ENCODE results near the gene PRR5L.
"Not testable (repeated sequence)": the region's sequence is repeated elsewhere in the genome, so short reads cannot be mapped to it uniquely, and the experiment has no call there.

Gene PRR5L

GRCh38 chr11:36469881-36470802 lies 174.1 kb downstream of the PRR5L start:
- DNase-seq: no peak

DNA sequence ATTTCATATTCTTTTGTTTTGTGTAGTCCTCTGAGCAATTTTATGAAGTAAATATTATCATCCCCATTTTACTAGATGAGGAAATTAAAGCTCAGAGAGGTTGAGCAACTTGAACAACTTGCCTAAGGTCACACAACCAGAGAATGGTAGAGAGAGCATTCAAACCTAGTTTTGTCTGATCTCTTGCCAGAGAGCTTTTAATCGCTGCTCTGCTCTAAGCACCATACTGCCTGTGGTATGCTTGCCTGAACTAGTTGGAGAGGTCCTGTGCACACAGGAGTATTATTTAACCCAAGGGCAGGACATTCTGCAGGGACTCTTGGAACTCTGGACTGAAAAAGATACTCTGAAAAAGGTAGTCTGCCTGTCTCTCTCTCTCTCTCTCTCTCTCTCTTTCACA lies 175.5 kb downstream of the PRR5L start:
- no peak for DNase-seq

DNA sequence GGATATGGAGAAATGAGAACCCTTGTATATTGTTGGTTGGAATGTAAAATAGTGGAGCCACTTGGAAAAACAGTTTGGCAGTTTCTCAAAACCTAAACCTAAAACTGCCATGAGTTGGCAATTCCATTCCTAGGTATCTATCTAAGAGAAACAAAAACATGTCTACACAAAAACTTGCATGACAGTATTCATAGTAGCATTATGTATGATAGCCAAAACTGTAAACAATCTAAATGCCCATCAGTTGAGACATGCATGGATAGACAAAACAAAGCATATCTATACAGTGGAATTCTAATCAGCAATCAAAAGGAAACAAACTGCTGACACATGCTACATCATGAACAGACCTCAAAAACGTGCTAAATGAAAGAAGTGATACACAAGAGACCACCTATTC lies 179.1 kb downstream of the PRR5L start:
- no peak for DNase-seq

GRCh38 chr11:36478700-36479329 lies 182.7 kb downstream of the PRR5L start:
- no peak for DNase-seq

- DNase-seq: no peak
Measured at GRCh38 chr11:36480833-36481232, 184.7 kb downstream of the PRR5L start.

- not testable (repeated sequence) for DNase-seq
Measured at GRCh38 chr11:36483042-36483441, 187.0 kb downstream of the PRR5L start.

GRCh38 chr11:36485298-36486002 lies 189.4 kb downstream of the PRR5L start:
- no peak for DNase-seq

DNA sequence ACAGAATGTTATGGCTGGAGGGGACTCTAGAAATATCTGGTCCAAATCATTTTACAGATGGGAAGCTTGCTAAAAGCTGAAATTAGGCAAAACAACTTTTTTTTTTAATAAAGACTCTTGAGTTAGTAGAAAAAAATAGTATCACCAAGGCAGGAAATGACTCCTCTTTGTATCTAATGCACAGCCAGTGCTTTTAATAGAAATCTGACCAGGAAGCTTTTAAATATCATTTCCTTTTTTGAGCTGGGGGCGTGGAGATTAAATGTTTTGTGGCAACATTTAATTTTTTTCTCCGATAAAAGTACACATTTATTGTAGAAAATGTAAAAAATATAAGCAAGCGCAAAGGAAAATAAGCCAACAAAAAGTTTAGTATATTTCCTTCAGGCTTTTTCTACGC lies 191.5 kb downstream of the PRR5L start:
- no peak for DNase-seq

DNA sequence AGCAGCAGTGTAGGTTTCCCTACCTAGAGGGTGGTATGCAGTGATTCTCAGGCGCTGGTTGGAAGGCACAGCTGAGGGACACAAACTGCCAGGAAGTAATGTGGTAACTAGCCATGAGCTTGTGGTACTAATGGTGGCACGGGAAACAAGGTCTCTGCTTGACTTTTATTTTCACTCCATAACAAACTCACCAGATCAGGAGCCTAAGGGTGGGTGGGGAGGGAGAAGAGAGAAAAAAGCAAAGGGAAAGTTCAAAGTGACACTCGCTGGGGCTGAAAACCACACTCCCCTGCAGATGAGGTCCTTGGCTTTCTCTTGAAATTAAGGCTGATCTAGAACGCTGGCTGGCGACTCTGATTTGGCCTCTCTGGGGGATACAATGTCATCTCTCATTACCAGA lies 192.0 kb downstream of the PRR5L start:
- no peak for DNase-seq

GRCh38 chr11:36490026-36490806 lies 194.1 kb downstream of the PRR5L start:
- DNase-seq: no peak

GRCh38 chr11:36492724-36493304 lies 196.7 kb downstream of the PRR5L start:
- no peak for DNase-seq

- no peak for DNase-seq
Measured at GRCh38 chr11:36493332-36493731, 197.2 kb downstream of the PRR5L start.

GRCh38 chr11:36498721-36499120 lies 202.6 kb downstream of the PRR5L start:
- no peak for DNase-seq

DNA sequence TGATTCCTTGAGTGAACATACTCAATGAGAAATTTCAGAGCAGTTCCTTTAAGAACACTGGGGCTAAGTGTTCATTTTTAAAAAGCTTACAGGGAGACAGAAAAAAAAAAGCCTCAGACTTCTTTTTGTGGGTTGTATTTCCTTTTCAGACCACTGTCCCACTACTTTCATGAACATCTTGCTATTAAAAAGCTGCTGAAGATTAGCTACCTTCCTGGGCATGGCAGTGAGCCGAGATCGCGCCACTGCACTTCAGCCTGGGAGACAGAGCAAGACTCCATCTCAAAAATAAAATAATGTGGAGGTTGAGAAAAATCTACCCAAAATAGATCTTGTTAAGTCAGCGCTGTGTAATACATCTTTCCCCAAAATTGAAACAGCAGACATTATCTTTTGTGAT lies 203.2 kb downstream of the PRR5L start:
- DNase-seq: no peak

DNA sequence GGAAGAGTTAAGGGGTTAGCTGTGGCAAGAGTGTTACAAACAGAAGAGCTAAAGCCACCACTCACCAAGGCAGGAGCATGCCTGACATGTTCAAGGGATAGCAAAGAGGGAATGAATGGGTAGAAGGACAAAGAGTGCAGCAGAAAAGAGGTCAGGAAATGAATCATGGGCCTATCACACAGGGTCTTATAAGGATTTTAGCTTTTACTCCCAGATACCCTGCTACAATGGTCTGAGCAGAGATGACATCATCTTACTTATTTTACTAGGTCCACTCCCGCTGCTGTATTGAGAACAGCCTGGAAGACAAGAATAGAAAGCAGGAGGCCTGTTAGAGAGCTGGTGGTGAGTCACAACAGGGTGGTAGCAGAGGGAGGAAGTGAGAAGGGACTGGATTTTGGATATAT lies 204.2 kb downstream of the PRR5L start:
- DNase-seq: no peak

DNA sequence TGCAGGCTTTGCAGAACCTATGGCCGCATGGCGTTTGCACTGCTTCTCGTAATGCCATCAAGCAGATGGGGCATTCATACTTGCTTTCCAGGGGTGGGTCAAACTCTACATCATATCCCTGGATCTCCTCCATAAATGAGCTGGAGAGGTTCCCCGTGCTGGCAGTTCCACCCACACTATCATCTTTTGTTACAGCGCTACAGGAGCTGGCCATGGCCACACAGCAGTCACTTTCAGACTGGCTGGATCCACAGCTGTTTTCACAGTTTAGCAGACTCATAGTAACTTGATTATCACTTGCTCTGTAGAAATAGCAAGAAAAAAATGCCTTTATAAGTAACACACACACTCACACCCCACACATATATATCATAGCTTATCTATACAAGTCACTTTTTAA lies 205.1 kb downstream of the PRR5L start:
- no peak for DNase-seq

DNA sequence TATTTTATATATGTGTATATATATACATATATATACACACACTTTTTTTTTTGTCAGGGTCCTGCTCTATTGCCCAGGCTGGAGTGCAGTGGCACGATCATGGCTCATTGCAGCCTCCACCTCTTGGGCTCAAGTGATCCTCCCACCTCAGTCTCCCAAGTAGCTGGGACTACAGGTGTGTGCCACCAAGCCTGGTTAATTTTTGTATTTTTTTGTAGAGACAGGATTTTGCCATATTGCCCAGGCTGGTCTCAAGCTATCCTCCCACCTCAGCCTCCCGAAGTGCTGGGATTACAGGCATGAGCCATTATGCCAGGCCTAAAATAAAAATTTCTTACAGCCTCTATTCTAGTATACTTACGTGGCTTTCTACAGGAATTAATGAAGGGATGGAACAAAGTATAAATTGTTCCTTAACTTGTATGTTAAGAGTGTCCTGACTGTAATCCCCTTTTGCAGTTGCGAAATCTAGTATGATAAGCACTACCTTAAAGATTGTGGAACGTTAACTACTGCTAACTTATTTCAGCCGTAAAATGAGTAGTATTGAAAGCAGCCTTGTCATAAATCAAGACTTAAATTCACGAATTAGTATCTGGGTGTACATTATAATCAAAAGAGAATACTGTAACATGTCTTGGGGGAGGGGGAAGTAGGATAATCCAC lies 211.9 kb downstream of the PRR5L start:
- no peak for DNase-seq

- DNase-seq: no peak
Measured at GRCh38 chr11:36508743-36509142, 212.7 kb downstream of the PRR5L start.

DNA sequence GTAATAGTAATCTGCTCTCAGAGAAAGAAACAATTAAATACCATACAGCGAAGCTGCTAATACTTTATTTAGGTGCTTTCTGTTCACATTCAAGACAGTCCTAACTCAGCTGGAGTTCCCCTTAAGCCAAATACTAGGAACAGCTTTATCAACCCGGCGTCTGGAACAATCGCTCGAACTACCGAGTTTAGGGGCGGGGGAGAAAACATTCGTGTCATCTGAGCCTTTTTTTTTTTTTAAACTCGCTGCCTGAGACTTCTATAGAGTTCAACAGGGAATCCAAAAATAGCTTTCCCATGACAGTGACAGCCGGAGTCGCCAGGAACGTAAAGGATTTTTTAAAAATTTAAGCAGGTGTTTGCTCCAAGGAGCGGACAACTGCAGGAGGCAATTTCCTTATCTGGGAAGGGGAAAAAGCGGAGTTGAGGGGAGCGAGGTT lies 213.1 kb downstream of the PRR5L start:
- no peak for DNase-seq

GRCh38 chr11:36509694-36510593 lies 213.9 kb downstream of the PRR5L start, which contains the start of gene TRAF6:
TRAF6 (minus strand) TSS chr11:36510272; CDS start chr11:36501515, 8,757 bp downstream.
- peak; percentile 93 for DNase-seq

- DNase-seq: no peak
Measured at GRCh38 chr11:36510594-36510942, 214.5 kb downstream of the PRR5L start.
